Measurements from ENCODE around the gene FGD1. TPM values are rescaled to one million over a fixed set of nuclear protein-coding genes. Genes with fewer than 3 reads are reported as not detected.

Gene FGD1
- total RNA-seq, 1 experiment from 2014 or later: 9.9 TPM

- no peak overlapping the region for H2AFZ ChIP-seq (ENCODE audit: low read length)
- no peaks in the 10 kb centered on the region for H3K9me3 ChIP-seq (ENCODE audit: low read length)
- H3F3A ChIP-seq (ENCODE audit: low read length, unreplicated experiment): no peaks in the 10 kb centered on the region
- no peak for TF ChIP-seq EZH2 (IDR thresholded peaks at IDR 0.05; ENCODE audit: low read length, unreplicated experiment)
- TF ChIP-seq, protein P1, sequence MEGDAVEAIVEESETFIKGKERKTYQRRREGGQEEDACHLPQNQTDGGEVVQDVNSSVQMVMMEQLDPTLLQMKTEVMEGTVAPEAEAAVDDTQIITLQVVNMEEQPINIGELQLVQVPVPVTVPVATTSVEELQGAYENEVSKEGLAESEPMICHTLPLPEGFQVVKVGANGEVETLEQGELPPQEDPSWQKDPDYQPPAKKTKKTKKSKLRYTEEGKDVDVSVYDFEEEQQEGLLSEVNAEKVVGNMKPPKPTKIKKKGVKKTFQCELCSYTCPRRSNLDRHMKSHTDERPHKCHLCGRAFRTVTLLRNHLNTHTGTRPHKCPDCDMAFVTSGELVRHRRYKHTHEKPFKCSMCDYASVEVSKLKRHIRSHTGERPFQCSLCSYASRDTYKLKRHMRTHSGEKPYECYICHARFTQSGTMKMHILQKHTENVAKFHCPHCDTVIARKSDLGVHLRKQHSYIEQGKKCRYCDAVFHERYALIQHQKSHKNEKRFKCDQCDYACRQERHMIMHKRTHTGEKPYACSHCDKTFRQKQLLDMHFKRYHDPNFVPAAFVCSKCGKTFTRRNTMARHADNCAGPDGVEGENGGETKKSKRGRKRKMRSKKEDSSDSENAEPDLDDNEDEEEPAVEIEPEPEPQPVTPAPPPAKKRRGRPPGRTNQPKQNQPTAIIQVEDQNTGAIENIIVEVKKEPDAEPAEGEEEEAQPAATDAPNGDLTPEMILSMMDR (conservative IDR thresholded peaks at IDR 0.05; ENCODE audit: low read depth, low read length): no peak
- TF ChIP-seq EZH2phosphoT487 (IDR thresholded peaks at IDR 0.05; ENCODE audit: borderline replicate concordance, low read length): no peak
- no peaks in the 10 kb centered on the region for H3K9me2 ChIP-seq (replicated peaks; ENCODE audit: low read length)
- POLR2A ChIA-PET (ENCODE audit: unreplicated experiment): interaction anchor here (0.7 kb wide), 1 partner anchor 76 kb away, joined by 3 read pairs; no protein-coding TSS in a partner anchor
- no peaks in the 10 kb centered on the region for H3K27me3 ChIP-seq (ENCODE audit: low read length)
- no peak overlapping the region for H3K27ac ChIP-seq (ENCODE audit: low read length)
- intact Hi-C loops (cut with micrococcal nuclease): no loop called here
- no peaks in the 10 kb centered on the region for H4K20me1 ChIP-seq (ENCODE audit: low read length)
- H3K36me3 ChIP-seq (ENCODE audit: low read depth, low read length): no peaks in the 10 kb centered on the region
- H3K4me2 ChIP-seq (ENCODE audit: low read length): no peak overlapping the region
- no peak overlapping the region for H3K4me3 ChIP-seq (ENCODE audit: low read length)
- H3K9ac ChIP-seq (ENCODE audit: low read length): no peak overlapping the region
- H3K79me2 ChIP-seq (ENCODE audit: low read length): no peaks in the 10 kb centered on the region
- BruUV-seq (replicated peaks): no TSS peak
- CTCF ChIA-PET: interaction anchor here (0.6 kb wide), 1 partner anchor 51 kb away, joined by 5 read pairs; the partner anchor contains the start of gene GNL3L
- DNase-seq: no peak
- no peak for ATAC-seq
- H3K4me1 ChIP-seq (ENCODE audit: insufficient read depth, low read length): peaks cover 9% of the 10 kb centered on the region
These were observed 16.6 kb downstream of the FGD1 start for GRCh38 chrX:54479136-54480111.

GRCh38 chrX:54473993-54474859, 21.8 kb downstream of the FGD1 start:
- TSS peak; percentile 51 for BruUV-seq (replicated peaks)
- H3F3A ChIP-seq (ENCODE audit: low read length, unreplicated experiment): no peaks in the 10 kb centered on the region
- H3K9ac ChIP-seq (ENCODE audit: low read length): peak overlapping the region; percentile 61
- H2AFZ ChIP-seq (ENCODE audit: low read length): peak overlapping the region; percentile 71
- TF ChIP-seq, protein P1 (conservative IDR thresholded peaks at IDR 0.05; ENCODE audit: low read depth, low read length): no peak
- TF ChIP-seq EZH2 (IDR thresholded peaks at IDR 0.05; ENCODE audit: low read length, unreplicated experiment): no peak
- no peaks in the 10 kb centered on the region for H3K9me2 ChIP-seq (replicated peaks; ENCODE audit: low read length)
- peaks cover 14% of the 10 kb centered on the region for H3K4me1 ChIP-seq (ENCODE audit: insufficient read depth, low read length)
- H3K27me3 ChIP-seq (ENCODE audit: low read length): no peaks in the 10 kb centered on the region
- peak overlapping the region; percentile 82 for H3K4me2 ChIP-seq (ENCODE audit: low read length)
- POLR2A ChIA-PET (ENCODE audit: unreplicated experiment): no interaction called here
- H3K4me3 ChIP-seq (ENCODE audit: low read length): peak overlapping the region; percentile 60
- CTCF ChIA-PET: no interaction called here
- H4K20me1 ChIP-seq (ENCODE audit: low read length): no peaks in the 10 kb centered on the region
- H3K27ac ChIP-seq (ENCODE audit: low read length): peak overlapping the region; percentile 49
- DNase-seq: peak; percentile 80
- intact Hi-C loops (cut with micrococcal nuclease): no loop called here
- peak; percentile 100 for ATAC-seq
- H3K9me3 ChIP-seq (ENCODE audit: low read length): no peaks in the 10 kb centered on the region
- H3K36me3 ChIP-seq (ENCODE audit: low read depth, low read length): no peaks in the 10 kb centered on the region
- H3K79me2 ChIP-seq (ENCODE audit: low read length): peaks cover 16% of the 10 kb centered on the region

All from PC-3 (cell line).